Measurements from ENCODE around the gene CEP76.
A peak's percentile ranks its signal among the peaks of the same experiment; 100 is the strongest.

CEP76 gene

DNA sequence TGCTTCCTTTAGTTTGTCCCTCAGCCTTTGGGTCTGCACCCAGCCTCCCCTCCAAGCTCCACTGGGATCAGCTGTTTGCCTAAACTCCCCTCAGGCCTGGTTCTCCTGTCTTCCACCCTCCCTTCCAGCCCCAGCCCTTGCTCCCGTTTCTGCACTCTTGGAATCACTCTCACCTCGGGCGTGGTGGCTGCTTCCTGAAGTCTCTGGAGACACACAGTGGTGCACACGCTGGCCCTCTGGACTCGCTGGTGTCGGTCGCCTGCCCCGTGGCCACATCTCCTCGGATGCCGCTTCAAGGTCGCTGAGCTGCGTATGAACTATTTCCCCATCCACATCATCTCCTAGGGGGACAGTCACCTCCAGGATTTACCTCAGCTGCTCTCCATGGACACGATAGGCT, 46.6 kb upstream of the CEP76 start:
- TF ChIP-seq, protein P1, sequence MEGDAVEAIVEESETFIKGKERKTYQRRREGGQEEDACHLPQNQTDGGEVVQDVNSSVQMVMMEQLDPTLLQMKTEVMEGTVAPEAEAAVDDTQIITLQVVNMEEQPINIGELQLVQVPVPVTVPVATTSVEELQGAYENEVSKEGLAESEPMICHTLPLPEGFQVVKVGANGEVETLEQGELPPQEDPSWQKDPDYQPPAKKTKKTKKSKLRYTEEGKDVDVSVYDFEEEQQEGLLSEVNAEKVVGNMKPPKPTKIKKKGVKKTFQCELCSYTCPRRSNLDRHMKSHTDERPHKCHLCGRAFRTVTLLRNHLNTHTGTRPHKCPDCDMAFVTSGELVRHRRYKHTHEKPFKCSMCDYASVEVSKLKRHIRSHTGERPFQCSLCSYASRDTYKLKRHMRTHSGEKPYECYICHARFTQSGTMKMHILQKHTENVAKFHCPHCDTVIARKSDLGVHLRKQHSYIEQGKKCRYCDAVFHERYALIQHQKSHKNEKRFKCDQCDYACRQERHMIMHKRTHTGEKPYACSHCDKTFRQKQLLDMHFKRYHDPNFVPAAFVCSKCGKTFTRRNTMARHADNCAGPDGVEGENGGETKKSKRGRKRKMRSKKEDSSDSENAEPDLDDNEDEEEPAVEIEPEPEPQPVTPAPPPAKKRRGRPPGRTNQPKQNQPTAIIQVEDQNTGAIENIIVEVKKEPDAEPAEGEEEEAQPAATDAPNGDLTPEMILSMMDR (IDR thresholded peaks at IDR 0.05; ENCODE audit: extremely low read depth, insufficient read depth, missing control alignments): no peak
- peak; percentile 4 for DNase-seq (ENCODE audit: low spot score)
- in situ Hi-C loops (cut with MboI; ENCODE audit: low pct_unique_long_range_greater_than_20kb, low sequenced_read_pairs, unreplicated experiment): loop anchor here (25.0 kb wide), 1 partner anchor 413 kb away; no protein-coding TSS in a partner anchor

DNA sequence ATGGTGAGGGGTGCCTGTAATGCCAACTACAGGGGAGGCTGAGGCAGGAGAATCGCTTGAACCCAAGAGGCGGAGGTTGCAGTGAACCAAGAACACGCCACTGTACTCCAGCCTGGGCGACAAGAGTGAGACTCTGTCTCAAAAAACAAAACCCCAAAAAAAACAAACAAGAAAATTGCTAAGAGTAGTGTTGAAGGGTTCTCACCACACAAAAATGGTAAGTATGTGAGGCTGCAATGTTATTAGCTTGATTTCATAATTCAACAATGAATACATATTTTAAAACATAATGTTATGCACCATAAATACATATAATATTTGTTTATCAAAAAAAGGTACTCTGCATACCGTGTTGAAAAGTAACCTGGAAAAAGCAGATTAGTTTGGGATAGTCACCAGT, 46.1 kb upstream of the CEP76 start:
- in situ Hi-C loops (cut with MboI; ENCODE audit: low pct_unique_long_range_greater_than_20kb, low sequenced_read_pairs, unreplicated experiment): loop anchor here (25.0 kb wide), 1 partner anchor 414 kb away; no protein-coding TSS in a partner anchor
- TF ChIP-seq, protein P1 (IDR thresholded peaks at IDR 0.05; ENCODE audit: extremely low read depth, insufficient read depth, missing control alignments): no peak
- DNase-seq (ENCODE audit: low spot score): no peak

DNA sequence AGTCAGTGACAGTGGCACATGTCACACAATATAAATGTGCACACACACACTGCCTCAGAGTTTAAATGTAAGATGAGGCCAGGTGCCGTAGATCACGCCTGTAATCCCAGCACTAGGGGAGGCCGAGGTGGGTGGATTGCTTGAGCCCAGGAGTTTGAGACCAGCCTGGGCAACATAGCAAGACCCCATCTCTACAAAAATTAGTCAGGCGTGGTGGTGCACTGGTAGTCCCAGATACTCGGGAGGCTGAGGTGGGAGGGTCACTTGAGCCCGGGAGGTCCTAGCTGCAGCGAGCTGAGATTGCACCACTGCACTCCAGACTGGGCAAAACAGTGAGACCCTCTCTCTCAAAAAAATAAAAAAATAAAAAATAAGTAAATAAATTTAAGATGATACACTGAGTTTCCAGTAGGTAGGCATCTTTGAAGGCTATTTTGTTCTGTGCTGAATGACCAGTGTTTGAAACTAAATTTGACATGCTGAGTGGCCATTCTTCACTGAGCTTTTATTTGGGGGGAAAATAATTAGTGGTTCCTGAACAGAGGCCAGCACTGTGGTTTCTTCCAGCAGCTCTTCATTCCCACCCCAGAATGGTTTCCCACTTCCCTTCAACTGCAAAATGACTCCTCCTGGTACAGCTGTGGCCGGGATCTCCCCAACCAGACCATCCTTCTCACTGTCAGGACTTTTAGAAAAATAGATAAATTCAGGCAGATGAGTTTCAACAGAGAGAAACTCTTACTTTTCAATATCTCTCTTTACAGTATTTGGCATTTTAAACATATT, 45.2 kb upstream of the CEP76 start:
- no peak for DNase-seq (ENCODE audit: low spot score)
- in situ Hi-C loops (cut with MboI; ENCODE audit: low pct_unique_long_range_greater_than_20kb, low sequenced_read_pairs, unreplicated experiment): loop anchor here (25.0 kb wide), 1 partner anchor 415 kb away; no protein-coding TSS in a partner anchor
- TF ChIP-seq, protein P1 (IDR thresholded peaks at IDR 0.05; ENCODE audit: extremely low read depth, insufficient read depth, missing control alignments): no peak

DNA sequence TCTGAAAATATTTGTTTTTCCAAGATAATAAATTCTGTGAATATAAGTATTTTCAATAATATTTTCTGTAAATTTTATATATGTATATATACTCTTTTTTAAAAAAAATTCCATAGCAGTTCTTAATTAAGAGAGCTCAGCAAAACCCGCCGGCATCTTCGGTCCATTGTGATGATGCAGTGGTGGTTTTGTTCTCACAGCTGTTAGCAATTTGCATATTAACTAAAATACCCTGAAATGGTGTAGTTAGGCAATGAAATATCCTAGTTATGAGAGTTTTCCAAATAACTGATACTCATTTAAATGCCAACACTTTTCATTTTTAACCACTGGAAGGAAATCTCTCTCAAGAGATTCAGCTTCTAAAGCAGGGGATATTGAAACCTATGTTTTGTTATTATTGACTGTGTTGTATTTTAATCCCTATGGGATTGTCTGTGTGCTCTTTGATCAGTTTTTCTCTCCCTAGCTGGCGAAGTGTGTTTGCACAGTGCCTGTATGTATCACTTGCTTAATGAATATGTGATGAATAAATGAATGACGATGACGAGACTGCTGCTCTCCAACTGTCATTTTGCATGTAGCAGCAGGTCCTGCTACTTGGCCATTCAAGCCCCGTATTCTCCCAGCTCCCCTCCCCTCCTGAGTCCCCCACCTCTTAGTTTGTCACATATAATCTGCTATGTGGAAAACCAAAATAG, 42.7 kb upstream of the CEP76 start:
- TF ChIP-seq, protein P1 (IDR thresholded peaks at IDR 0.05; ENCODE audit: extremely low read depth, insufficient read depth, missing control alignments): no peak
- in situ Hi-C loops (cut with MboI; ENCODE audit: low pct_unique_long_range_greater_than_20kb, low sequenced_read_pairs, unreplicated experiment): loop anchor here (25.0 kb wide), 1 partner anchor 417 kb away; no protein-coding TSS in a partner anchor

DNA sequence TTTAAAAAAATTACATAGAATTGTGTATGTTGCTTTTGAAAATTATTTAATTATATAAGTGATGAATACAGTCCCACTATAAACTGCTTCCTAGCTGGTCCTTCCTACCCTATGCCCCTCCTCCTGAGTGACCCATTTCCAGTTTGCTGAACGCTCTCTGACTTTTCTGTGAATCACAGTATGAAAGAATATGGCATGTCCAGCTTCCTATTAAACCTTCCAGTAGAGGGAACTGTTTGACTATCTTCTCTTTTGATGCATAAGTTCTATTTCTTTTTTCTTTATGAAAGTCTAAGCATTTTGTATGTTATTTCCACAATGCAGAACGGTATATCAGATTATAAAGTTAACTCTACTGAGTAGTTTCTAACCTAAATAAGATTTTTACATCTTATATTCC, 41.6 kb upstream of the CEP76 start:
- peak; percentile 69 for DNase-seq (ENCODE audit: low spot score)
- in situ Hi-C loops (cut with MboI; ENCODE audit: low pct_unique_long_range_greater_than_20kb, low sequenced_read_pairs, unreplicated experiment): loop anchor here (25.0 kb wide), 1 partner anchor 418 kb away; no protein-coding TSS in a partner anchor
- TF ChIP-seq, protein P1 (IDR thresholded peaks at IDR 0.05; ENCODE audit: extremely low read depth, insufficient read depth, missing control alignments): peak; percentile 53

More for the DNA sequence above, 42.7 kb upstream of the CEP76 start:
- DNase-seq (ENCODE audit: low spot score): no peak

DNA sequence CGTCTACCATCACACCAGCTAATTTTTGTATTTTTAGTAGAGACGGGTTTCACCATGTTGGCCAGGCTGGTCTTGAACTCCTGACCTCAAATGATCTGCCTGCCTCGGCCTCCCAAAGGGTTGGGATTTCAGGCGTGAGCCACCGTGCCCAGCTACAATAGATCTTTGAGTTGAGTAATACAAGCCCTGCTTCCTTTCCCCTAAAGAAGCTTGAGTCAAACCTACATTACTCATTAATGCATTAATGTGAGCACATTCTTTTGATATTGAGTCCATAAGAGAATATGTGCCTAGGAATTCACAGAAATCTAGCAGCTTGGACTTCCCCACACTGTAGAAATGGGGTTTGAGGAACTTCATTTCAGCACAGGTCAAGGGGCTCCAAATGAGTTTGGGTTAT, 39.9 kb upstream of the CEP76 start:
- TF ChIP-seq, protein P1 (IDR thresholded peaks at IDR 0.05; ENCODE audit: extremely low read depth, insufficient read depth, missing control alignments): no peak
- in situ Hi-C loops (cut with MboI; ENCODE audit: low pct_unique_long_range_greater_than_20kb, low sequenced_read_pairs, unreplicated experiment): loop anchor here (25.0 kb wide), 1 partner anchor 420 kb away; no protein-coding TSS in a partner anchor
- no peak for DNase-seq (ENCODE audit: low spot score)
